Measurements from ENCODE around the gene DIP2C.

DIP2C gene

DNA sequence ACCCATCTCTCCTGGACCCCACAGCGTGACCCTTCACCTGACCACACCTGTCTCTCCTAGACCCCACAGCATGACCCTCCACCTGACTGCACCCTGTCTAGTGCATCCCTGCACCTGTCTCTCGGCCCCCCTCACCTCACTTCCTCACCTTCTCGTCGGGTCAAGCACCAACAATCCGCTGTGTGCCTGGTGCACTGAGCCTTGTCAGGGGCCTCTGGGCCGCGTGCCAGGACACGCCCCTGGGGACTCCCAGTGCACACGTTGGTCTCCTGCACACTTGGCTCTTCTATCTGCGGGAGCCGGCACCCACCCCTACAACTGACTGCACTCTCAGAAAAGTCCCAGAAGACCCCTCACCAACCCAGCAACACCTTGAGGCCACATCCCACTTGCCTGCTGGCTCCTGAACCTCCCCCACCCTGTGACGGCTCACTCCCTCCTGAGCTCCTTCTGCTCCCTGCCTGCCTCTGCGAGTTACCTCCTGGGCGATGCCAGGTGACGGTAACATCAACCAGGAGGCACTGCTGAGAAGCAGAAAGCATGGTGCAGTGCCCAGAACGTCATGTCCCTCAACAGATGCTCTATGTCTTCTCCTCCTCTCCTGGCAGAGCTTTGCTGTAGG, 147.6 kb downstream of the DIP2C start:
- ChIA-PET POLR2A (ENCODE audit: low non-redundant PET) (no interaction called here), CTCF (no interaction called here)
- TF ChIP-seq, protein P1, sequence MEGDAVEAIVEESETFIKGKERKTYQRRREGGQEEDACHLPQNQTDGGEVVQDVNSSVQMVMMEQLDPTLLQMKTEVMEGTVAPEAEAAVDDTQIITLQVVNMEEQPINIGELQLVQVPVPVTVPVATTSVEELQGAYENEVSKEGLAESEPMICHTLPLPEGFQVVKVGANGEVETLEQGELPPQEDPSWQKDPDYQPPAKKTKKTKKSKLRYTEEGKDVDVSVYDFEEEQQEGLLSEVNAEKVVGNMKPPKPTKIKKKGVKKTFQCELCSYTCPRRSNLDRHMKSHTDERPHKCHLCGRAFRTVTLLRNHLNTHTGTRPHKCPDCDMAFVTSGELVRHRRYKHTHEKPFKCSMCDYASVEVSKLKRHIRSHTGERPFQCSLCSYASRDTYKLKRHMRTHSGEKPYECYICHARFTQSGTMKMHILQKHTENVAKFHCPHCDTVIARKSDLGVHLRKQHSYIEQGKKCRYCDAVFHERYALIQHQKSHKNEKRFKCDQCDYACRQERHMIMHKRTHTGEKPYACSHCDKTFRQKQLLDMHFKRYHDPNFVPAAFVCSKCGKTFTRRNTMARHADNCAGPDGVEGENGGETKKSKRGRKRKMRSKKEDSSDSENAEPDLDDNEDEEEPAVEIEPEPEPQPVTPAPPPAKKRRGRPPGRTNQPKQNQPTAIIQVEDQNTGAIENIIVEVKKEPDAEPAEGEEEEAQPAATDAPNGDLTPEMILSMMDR (conservative IDR thresholded peaks at IDR 0.05; ENCODE audit: low read depth): no peak
- H3K27ac ChIP-seq: no peak overlapping the region
- no peak for DNase-seq (ENCODE audit: low spot score)

DNA sequence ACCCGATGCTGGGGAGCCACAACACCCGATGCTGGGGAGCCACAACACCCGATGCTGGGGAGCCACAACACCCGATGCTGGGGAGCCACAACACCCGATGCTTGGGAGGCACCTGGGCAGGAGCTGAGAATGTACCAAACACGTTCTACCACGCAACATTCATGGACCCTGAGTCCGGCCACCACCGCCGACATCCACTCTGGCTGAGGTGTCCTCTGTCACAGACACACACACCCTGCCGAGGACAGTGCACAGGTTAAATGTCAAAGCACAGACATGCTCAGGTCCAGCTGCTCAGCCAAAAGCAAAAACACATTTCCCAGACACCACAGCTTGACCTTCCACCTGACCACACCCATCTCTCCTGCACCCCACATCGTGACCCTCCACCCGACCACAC, 148.4 kb downstream of the DIP2C start:
- ChIA-PET CTCF (no interaction called here), POLR2A (ENCODE audit: low non-redundant PET) (no interaction called here)
- TF ChIP-seq, protein P1 (conservative IDR thresholded peaks at IDR 0.05; ENCODE audit: low read depth): no peak
- no peak overlapping the region for H3K27ac ChIP-seq
- DNase-seq (ENCODE audit: low spot score): no peak

DNA sequence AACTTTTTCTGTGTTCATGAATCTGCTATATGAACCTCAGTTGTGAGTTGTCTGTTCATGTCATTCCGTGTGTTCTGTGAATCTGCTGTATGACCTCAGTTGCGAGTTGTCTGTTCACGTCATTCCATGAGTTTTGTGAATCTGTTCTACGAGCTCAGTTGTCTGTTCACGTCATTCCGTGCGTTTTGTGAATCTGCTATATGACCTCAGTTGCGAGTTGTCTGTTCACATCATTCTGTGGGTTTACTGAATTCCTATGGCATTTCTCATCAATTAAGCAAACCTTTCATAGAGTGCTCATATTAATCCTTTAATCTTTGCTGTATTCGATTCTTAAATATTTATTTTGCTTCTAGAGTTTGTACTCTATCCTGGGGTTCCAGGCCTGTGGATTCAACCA, 150.6 kb downstream of the DIP2C start:
- ChIA-PET POLR2A (ENCODE audit: low non-redundant PET) (no interaction called here), CTCF (no interaction called here)
- DNase-seq (ENCODE audit: low spot score): no peak
- TF ChIP-seq, protein P1 (conservative IDR thresholded peaks at IDR 0.05; ENCODE audit: low read depth): no peak
- H3K27ac ChIP-seq: no peak overlapping the region

DNA sequence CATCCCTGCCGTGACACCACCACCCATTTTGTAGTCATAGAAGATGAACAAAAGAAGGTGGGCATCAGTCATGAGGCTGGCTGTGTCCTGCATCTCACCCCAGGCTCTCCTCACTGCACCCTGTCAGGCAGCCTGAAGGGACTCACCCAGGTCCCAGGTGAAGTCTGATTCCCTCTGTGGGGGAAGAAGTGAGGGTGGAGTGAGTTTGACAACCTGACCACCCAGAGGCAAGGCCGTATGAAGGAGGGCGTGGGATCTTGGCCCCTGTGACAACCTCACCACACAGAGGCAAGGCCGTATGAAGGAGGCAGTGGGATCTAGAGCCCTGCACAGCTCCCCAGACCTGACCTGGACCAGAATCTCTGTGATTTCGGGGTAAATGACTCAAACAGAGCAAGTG, 152.5 kb downstream of the DIP2C start:
- POLR2A ChIA-PET (ENCODE audit: low non-redundant PET): no interaction called here
- no peak overlapping the region for H3K27ac ChIP-seq
- DNase-seq (ENCODE audit: low spot score): no peak
- TF ChIP-seq, protein P1 (conservative IDR thresholded peaks at IDR 0.05; ENCODE audit: low read depth): no peak
- CTCF ChIA-PET: no interaction called here

DNA sequence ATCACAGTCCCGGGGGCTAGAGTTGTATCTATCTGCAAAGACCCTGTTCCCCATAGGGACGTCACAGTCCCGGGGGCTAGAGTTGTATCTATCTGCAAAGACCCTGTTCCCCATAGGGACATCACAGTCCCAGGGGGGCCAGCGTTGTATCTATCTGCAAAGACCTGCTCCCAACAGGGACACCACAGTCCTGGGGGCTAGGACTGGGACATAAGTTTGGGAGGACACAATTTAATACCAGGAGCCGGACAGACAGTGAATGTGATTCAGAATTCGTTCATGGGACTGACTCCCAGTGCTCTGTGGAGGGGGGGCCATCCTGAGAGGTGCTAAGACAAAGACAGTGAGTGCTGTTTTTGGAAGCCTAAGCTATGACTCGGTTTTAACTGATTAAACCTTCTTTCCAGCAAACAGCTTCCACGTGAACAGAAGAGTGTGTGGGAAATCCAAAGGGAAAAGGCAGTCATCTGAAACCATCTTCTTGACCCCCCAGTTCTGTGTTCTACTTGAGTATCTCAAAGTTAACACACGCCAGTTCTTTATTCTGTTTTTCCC, 153.0 kb downstream of the DIP2C start:
- TF ChIP-seq, protein P1 (conservative IDR thresholded peaks at IDR 0.05; ENCODE audit: low read depth): no peak
- H3K27ac ChIP-seq: no peak overlapping the region
- ChIA-PET CTCF (no interaction called here), POLR2A (ENCODE audit: low non-redundant PET) (no interaction called here)
- no peak for DNase-seq (ENCODE audit: low spot score)

DNA sequence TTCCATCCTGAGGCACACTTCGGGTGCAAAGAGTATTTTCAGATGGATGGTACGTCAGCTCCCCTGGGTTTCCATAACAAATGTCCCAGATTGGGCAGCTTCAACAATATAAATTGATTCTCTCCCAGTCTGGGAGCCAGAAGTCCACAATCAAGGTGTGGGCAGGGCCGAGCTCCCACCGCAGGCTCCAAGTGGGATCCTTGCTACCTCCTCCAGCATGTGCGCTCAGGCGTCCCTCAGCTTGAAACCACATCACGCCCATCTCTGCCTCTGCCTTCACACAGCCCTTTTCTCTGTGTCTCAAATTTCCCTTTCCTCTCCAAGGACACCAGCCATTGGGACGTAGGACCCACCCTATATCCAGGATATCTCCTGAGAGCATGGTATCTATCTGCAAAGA, 153.5 kb downstream of the DIP2C start:
- CTCF ChIA-PET: no interaction called here
- TF ChIP-seq, protein P1 (conservative IDR thresholded peaks at IDR 0.05; ENCODE audit: low read depth): no peak
- POLR2A ChIA-PET (ENCODE audit: low non-redundant PET): no interaction called here
- H3K27ac ChIP-seq: no peak overlapping the region
- DNase-seq (ENCODE audit: low spot score): no peak
